ENCODE data around the gene FGFBP1. TPM values are rescaled to one million over a fixed set of nuclear protein-coding genes. Genes with fewer than 3 reads are reported as not detected.

FGFBP1 gene
- total RNA-seq, 1 donor from 2014 or later = not detected

DNA sequence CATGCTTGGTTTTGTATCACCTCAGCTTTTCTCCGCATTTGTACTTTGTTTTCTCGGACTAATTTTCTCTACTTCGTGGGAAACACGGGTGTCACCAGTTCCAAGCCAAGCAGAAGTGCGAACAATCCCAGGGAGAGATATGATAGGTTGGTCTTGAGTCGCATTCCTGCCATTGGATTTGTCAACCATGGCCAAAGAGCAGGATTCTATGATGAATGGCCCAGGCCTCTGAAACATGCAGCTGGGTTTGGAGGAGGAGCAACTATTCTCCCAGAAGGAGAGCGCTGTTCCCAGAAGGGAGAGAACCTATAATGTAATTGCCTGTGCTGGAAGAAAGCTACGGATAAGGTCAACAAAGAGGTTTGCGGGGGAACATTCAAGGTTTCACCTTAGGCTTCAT is 10.3 kb upstream of the FGFBP1 start:
- H3K27ac ChIP-seq = no peak overlapping the region
- no peak for DNase-seq (ENCODE audit: low spot score)
- H3K9me3 ChIP-seq (ENCODE audit: low read depth) = no peaks in the 10 kb centered on the region
- no peaks in the 10 kb centered on the region for H3K79me2 ChIP-seq (ENCODE audit: low read depth)
- no peak overlapping the region for H3K9ac ChIP-seq
- Mint-ChIP-seq H3K4me1 (no peaks in the 10 kb centered on the region), H3K36me3 (no peaks in the 10 kb centered on the region), H3K4me3 (no peak overlapping the region), H3K9me3 (peaks cover 8% of the 10 kb centered on the region), H3K27ac (no peak overlapping the region), H3K27me3 (ENCODE audit: insufficient read depth, low read depth) (no peaks in the 10 kb centered on the region)
- no peaks in the 10 kb centered on the region for H3K4me1 ChIP-seq
- no peaks in the 10 kb centered on the region for H3K36me3 ChIP-seq
- no peaks in the 10 kb centered on the region for H3F3A ChIP-seq (ENCODE audit: low read depth)
- H4K20me1 ChIP-seq (ENCODE audit: low read depth) = no peaks in the 10 kb centered on the region
- H3K4me2 ChIP-seq = no peak overlapping the region
- no peak overlapping the region for H3K4me3 ChIP-seq
- no peak overlapping the region for H2AFZ ChIP-seq (replicated peaks)
- TF ChIP-seq, protein P1, sequence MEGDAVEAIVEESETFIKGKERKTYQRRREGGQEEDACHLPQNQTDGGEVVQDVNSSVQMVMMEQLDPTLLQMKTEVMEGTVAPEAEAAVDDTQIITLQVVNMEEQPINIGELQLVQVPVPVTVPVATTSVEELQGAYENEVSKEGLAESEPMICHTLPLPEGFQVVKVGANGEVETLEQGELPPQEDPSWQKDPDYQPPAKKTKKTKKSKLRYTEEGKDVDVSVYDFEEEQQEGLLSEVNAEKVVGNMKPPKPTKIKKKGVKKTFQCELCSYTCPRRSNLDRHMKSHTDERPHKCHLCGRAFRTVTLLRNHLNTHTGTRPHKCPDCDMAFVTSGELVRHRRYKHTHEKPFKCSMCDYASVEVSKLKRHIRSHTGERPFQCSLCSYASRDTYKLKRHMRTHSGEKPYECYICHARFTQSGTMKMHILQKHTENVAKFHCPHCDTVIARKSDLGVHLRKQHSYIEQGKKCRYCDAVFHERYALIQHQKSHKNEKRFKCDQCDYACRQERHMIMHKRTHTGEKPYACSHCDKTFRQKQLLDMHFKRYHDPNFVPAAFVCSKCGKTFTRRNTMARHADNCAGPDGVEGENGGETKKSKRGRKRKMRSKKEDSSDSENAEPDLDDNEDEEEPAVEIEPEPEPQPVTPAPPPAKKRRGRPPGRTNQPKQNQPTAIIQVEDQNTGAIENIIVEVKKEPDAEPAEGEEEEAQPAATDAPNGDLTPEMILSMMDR (IDR thresholded peaks at IDR 0.05) = no peak
- TF ChIP-seq EZH2 (IDR thresholded peaks at IDR 0.05) (no peak), EZH2phosphoT487 (IDR thresholded peaks at IDR 0.05) (no peak)
- H3K27me3 ChIP-seq = no peaks in the 10 kb centered on the region

DNA sequence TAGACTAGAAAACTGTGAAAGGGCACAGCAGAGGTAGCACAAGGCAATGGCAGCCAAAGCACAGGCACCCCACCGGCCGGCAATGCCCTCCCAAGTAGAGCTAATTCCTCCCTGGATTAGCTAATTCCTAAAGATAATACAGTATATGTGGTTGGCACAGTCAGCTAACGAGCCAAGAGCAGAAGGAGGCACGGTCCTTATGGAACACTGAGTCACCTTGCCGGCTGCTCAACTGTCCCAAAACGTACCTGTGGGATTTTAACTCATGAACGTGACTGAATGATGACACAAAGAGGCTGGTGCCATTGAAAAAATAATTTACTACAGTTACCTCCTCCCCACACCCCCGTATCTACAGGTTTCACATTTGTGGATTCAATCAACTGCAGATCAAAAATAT is 9.1 kb upstream of the FGFBP1 start:
- no peaks in the 10 kb centered on the region for H3K9me3 Mint-ChIP-seq
- no peaks in the 10 kb centered on the region for H3K36me3 Mint-ChIP-seq
- H3K4me3 Mint-ChIP-seq = no peak overlapping the region
- H3K27ac Mint-ChIP-seq = no peak overlapping the region
- TF ChIP-seq EZH2 (IDR thresholded peaks at IDR 0.05) (no peak), EZH2phosphoT487 (IDR thresholded peaks at IDR 0.05) (no peak)
- TF ChIP-seq, protein P1 (IDR thresholded peaks at IDR 0.05) = no peak
- Histone ChIP-seq H3F3A (ENCODE audit: low read depth) (no peaks in the 10 kb centered on the region), H3K36me3 (no peaks in the 10 kb centered on the region), H3K27me3 (no peaks in the 10 kb centered on the region), H3K4me2 (no peak overlapping the region), H2AFZ (replicated peaks) (no peak overlapping the region), H3K9ac (no peak overlapping the region), H3K27ac (no peak overlapping the region), H3K9me3 (ENCODE audit: low read depth) (no peaks in the 10 kb centered on the region), H3K79me2 (ENCODE audit: low read depth) (no peaks in the 10 kb centered on the region), H3K4me1 (no peaks in the 10 kb centered on the region), H4K20me1 (ENCODE audit: low read depth) (no peaks in the 10 kb centered on the region), H3K4me3 (no peak overlapping the region)
- no peaks in the 10 kb centered on the region for H3K27me3 Mint-ChIP-seq (ENCODE audit: insufficient read depth, low read depth)
- no peaks in the 10 kb centered on the region for H3K4me1 Mint-ChIP-seq
- no peak for DNase-seq (ENCODE audit: low spot score)

DNA sequence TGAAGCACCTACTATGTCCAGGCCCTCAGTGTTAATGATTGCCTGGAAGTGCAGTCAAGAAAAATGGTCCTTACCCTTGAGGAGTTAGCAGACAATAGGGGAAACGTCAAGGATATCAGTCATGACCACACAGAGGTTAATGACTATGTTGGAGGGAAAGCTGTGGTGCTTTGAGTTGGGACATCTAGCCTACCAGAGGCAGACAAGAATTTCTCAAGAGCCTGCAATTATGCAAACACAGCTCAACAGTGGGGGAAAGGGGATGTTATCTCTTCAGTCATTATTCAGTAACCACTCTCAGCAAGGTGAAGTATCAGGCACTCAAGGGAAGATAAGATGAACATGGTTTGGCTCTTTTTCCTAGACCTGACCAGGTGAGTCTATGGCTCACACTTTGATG is 7.0 kb upstream of the FGFBP1 start:
- Mint-ChIP-seq H3K36me3 (no peaks in the 10 kb centered on the region), H3K27ac (no peak overlapping the region), H3K4me3 (no peak overlapping the region), H3K27me3 (ENCODE audit: insufficient read depth, low read depth) (no peaks in the 10 kb centered on the region), H3K4me1 (no peaks in the 10 kb centered on the region), H3K9me3 (no peaks in the 10 kb centered on the region)
- no peak for DNase-seq (ENCODE audit: low spot score)
- Histone ChIP-seq H3K27me3 (no peaks in the 10 kb centered on the region), H4K20me1 (ENCODE audit: low read depth) (no peaks in the 10 kb centered on the region), H3F3A (ENCODE audit: low read depth) (no peaks in the 10 kb centered on the region), H3K4me3 (no peak overlapping the region), H2AFZ (replicated peaks) (no peak overlapping the region), H3K9me3 (ENCODE audit: low read depth) (no peaks in the 10 kb centered on the region), H3K4me2 (no peak overlapping the region), H3K79me2 (ENCODE audit: low read depth) (no peaks in the 10 kb centered on the region), H3K27ac (no peak overlapping the region), H3K36me3 (no peaks in the 10 kb centered on the region), H3K9ac (no peak overlapping the region), H3K4me1 (no peaks in the 10 kb centered on the region)
- TF ChIP-seq EZH2 (IDR thresholded peaks at IDR 0.05) (no peak), EZH2phosphoT487 (IDR thresholded peaks at IDR 0.05) (no peak)
- TF ChIP-seq, protein P1 (IDR thresholded peaks at IDR 0.05) = no peak

Measured in neural progenitor cell (in vitro differentiated cells).